ENCODE results near the gene RNASE7.

RNASE7 gene

DNA sequence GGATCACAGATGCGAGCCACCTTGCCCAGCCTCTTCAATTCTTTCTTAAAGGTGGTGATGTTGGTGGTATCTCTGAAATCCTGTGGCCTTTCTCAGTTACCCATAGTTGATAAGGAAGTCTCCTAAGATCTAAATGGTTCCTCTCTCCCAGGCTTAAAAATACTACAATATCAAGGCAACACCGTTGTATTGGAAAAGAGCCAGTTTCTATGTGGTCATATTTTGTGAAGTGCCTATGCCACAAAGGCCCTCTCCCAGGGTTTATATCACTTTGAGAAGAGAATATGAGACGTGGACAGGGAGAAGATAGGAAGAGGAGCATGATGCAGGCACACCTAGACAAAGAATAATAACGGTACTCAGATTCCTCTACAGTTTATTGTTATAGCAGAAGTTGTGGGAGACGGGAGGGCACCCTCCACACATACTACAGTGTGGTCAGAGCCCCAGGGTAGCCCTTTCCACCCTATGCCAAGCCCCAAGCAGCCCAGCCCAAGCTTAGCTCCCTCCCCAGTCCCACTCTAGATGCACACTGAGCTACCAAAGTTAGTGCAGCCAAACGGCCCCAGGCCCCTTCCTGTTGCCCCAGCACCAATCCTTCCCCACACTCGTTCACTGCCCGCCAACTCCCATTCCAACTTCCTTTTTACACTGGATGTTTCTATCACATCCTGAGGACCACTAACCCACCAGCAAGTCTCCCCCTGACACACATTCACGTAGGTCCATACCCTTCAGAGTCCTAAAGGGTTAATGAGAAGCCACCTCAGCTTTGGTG lies 25.6 kb upstream of the RNASE7 start:
- TF ChIP-seq, protein P1, sequence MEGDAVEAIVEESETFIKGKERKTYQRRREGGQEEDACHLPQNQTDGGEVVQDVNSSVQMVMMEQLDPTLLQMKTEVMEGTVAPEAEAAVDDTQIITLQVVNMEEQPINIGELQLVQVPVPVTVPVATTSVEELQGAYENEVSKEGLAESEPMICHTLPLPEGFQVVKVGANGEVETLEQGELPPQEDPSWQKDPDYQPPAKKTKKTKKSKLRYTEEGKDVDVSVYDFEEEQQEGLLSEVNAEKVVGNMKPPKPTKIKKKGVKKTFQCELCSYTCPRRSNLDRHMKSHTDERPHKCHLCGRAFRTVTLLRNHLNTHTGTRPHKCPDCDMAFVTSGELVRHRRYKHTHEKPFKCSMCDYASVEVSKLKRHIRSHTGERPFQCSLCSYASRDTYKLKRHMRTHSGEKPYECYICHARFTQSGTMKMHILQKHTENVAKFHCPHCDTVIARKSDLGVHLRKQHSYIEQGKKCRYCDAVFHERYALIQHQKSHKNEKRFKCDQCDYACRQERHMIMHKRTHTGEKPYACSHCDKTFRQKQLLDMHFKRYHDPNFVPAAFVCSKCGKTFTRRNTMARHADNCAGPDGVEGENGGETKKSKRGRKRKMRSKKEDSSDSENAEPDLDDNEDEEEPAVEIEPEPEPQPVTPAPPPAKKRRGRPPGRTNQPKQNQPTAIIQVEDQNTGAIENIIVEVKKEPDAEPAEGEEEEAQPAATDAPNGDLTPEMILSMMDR (IDR thresholded peaks at IDR 0.05; ENCODE audit: low read depth, low read length), result no peak
- no peak overlapping the region for H3K4me3 ChIP-seq (replicated peaks in 1 of 2; ENCODE audit: low read depth in 2 of 2, low read length in 2 of 2)
- DNase-seq (ENCODE audit: low read depth in 2 of 2), result no peak

DNA sequence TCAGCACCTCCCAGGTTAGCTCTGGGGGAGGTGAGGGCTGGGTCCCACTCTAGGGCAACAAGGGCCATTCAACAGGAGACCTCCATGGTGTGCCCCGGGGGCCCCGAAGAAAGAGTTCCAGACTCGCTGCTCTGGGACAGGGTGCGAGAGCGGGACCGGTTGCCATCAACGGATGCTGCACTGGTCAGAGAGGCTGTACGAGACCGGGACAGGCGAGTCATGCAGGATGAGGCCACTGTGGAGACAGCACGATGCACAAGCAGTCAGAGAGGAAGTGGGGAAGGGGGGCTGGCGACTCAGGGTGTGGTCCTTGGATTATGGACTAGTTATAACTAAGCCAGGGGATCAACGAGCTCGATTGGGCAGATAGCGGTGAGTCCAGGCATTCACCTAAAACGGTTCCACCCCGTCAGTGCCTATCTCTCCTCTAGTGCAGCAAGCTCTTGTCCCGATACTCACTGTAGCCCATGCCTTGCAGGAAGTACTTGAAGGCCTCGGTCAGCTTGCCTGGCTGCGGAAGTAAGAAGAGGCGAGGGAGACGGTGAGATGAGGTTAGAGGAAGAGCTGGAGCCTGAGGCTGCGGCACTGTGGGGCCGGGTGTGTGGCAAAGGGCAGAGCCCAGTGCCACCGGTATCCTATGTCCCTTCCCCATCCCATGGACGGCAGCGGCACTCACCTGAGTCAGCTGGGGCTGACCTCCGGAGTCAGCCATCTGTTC lies 24.5 kb upstream of the RNASE7 start:
- DNase-seq (ENCODE audit: low read depth in 2 of 2), result no peak
- H3K4me3 ChIP-seq (replicated peaks in 1 of 2; ENCODE audit: low read depth in 2 of 2, low read length in 2 of 2), result no peak overlapping the region

DNA sequence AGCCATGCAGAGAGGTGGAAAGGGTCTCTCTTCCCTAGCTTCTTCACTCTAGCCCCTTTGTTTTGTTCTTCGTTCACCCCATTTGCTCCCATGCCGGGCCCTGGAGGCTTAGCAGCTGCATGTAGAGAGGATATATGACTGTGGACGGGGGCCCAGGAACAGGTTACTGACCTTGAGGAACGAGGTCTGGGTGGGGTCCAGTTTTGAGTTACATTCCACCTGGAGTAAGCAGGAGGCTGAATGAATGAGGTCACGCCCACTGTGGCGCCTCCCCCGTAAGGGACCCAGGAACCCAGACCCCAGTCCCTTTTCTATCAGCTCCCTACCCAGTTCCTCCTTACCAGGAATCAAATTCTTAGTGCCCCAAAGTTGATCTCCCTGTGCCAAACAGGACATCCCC lies 23.9 kb upstream of the RNASE7 start:
- TF ChIP-seq, protein P1 (IDR thresholded peaks at IDR 0.05; ENCODE audit: low read depth, low read length), result no peak
- no peak for DNase-seq (ENCODE audit: low read depth in 2 of 2)
- H3K4me3 ChIP-seq (replicated peaks in 1 of 2; ENCODE audit: low read depth in 2 of 2, low read length in 2 of 2), result no peak overlapping the region

More for the DNA sequence above, 24.5 kb upstream of the RNASE7 start:
- TF ChIP-seq, protein P1 (IDR thresholded peaks at IDR 0.05; ENCODE audit: low read depth, low read length), result no peak

DNA sequence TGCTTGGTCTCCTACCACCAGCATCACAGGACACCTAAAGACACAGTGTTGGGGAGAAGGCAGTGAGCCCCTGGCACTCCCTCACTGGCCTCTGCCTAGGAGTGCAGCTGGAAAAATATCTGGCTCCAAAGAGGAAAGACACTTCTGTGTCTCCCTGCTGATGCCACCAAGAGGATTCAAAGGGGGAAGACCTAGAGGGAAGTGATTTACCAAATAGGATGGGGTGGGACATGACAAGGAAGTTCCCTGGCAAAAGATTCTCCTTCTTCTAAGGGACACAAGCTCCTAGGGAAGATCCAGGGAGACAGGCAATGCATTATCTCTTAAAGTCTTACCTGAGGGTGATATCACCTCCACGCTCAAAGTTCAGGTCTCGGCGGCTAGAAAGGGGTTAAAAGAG lies 23.4 kb upstream of the RNASE7 start:
- TF ChIP-seq, protein P1 (IDR thresholded peaks at IDR 0.05; ENCODE audit: low read depth, low read length), result no peak
- no peak for DNase-seq (ENCODE audit: low read depth in 2 of 2)
- H3K4me3 ChIP-seq (replicated peaks in 1 of 2; ENCODE audit: low read depth in 2 of 2, low read length in 2 of 2), result no peak overlapping the region

GRCh38 chr14:21019366-21019765 lies 22.8 kb upstream of the RNASE7 start:
- TF ChIP-seq, protein P1 (IDR thresholded peaks at IDR 0.05; ENCODE audit: low read depth, low read length), result no peak
- DNase-seq (ENCODE audit: low read depth in 2 of 2), result no peak
- no peak overlapping the region for H3K4me3 ChIP-seq (replicated peaks in 1 of 2; ENCODE audit: low read depth in 2 of 2, low read length in 2 of 2)

GRCh38 chr14:21020977-21021545 lies 21.1 kb upstream of the RNASE7 start:
- no peak for DNase-seq (ENCODE audit: low read depth in 2 of 2)
- TF ChIP-seq, protein P1 (IDR thresholded peaks at IDR 0.05; ENCODE audit: low read depth, low read length), result no peak
- H3K4me3 ChIP-seq (replicated peaks in 1 of 2; ENCODE audit: low read depth in 2 of 2, low read length in 2 of 2), result no peak overlapping the region
